Right renal pelvis (tissue), 4 donors: ENCODE results near the gene ENO1. TPM values are rescaled to one million over a fixed set of nuclear protein-coding genes. Genes with fewer than 3 reads are reported as not detected.

Source experiments
- DNase-seq, 4 donors: peaks; one replicate each; pipeline ENCODE4 v3.0.0-alpha.2; 2013; ENCODE audit warnings: low read depth in 4 of 4, low spot score in 3 of 4, missing footprints in 1 of 4
- polyA plus RNA-seq, 4 donors: library from polyadenylated mRNA; unstranded; fragments of 120-200 nt; gene quantifications; one replicate each; pipeline ENCODE4 v1.2.1, GENCODE V29; 2013; ENCODE audit not compliant: insufficient read length in 4 of 4

Gene ENO1
- polyA plus RNA-seq, 4 donors = 831 to 985 (median 881) TPM

DNA sequence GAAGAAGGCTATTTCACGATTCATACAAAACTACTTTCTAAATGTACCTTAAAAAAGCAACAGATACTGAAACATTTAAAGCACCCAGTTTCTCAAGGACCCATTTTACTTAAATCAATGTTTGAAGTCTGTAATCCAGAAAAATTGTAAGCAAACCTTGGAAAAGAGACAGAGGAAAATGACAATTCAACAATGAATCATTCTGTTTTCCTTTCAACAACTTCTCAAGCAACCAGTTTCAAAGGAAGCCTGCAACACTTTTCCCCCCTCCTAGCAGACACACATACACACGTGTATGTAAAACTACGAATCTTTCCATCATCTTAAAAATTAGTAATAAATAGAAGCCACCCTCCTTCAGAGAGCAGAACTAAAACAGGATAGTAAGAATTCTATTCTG, 62.2 kb downstream of the ENO1 start:
- no peak for DNase-seq

DNA sequence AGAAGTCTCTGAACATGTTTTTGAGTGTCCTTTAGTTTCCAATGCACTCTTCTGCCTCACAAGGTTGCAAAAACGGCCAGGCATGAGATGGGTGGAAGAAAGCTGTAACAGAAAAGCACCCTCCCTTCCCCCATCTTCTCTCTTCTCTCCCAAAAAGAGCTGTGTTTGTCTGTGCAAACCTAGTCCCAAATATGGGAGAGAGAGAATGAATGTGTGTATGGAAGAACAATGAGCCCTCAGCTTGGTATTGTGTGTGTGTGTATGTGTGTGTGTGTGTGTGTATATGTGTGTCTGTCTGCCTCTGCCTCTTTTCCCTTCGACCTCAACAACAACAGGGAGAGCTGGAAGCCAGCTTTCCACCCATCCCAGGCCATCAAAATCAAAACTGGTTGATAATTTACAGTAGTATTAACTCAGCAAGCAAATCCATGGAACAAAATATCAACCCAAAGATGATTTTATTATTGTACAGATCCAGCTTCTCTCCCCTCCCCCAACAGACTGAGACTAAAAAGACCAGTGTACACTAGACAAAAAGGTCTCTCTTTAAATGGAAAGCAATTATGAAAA, 62.8 kb downstream of the ENO1 start:
- DNase-seq = no peak

DNA sequence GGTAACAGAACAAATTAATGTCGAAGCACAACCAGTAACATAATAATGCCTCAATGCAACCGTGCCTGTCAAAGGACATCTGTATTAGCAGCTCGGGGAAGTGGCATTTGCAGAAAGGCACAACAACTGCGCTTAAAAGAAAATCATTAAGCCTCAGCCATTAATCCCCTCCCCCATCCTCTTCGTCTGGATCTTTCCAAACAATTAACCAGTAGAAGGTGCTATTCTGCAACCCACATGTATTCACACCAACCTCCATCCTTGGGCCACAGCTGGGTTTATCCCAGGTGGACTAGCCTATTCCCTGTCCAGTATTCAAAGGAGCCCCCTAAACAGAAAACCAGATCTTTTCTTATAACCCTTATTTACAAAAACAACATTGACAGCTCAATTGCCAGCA, 63.6 kb downstream of the ENO1 start:
- DNase-seq = no peak

DNA sequence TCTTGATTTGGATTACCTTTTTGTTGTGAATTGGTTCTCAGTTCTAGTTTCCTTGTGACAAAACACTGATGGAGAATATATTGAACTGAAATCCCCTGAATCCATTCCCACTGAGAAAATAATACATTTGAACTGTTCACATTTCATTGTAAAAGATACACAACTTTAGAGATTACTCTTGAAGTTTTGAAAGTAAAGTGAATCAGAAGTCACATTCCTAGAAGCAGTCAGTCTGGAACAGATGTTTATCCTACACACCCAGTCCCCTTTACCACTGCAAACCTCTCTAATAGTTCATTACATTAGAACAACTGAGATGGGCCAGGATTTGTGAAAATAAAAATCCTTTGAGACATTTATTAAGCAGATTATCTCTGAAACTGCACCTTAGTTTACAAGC, 64.5 kb downstream of the ENO1 start:
- DNase-seq = no peak

DNA sequence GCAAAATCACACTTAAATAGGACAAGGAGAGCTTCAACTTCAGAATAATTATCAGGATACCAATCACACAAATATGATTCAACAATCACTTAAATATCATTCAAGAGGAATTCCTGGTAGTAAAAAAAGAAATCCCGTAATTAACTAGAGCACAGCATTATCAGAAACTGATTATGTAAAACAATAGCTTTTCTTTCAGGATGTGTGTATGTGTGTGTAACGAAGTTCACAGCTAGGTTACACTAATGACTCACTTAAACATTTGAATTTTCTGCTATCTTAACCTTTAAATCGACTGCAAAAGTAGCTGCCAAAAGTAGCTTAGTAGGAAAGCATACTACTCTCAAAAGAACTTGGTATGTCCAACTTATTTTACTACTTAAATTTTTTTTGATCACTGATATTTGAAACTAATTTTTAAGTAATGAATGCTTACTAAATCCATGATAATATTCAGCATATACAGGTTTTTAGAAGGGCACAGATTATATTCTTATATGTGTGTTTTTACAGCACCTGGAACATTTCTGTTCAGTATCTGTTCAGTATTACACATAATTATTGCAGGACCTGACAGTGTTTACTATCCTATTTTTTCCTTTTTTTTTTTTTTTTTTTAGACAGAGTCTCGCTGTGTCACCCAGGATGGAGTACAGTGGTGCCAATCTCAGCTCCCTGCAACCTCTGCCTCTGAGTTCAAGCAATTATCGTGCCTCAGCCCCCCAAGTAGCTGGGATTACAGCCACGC, 65.3 kb downstream of the ENO1 start:
- no peak for DNase-seq

DNA sequence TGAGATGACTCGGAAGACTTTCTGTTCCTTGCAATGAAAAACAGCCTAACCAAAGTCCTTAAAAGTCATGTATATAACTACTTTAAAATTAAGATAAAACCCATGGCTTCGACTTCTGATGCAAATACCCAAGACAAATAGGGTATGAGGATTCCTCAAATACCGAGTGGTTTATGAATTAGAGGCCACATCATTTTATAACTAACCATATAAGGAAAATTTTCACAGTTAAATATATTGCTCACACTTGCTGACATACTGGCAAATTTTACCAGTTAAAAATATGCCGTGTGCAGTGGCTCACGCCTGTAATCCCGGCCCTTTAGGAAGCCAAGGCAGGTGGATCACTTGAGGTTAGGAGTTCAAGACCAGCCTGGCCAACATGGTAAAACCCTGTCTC, 66.4 kb downstream of the ENO1 start:
- no peak for DNase-seq

Other genes starting within 250 kb of the ENO1 start
- gene RERE, start 61.0 kb downstream of the ENO1 start, polyA plus RNA-seq = 100 to 1,000 TPM; 142 to 184 (median 145) TPM
- gene CA6, start 67.2 kb upstream of the ENO1 start, polyA plus RNA-seq = under 1 TPM in 1 of 4 donors, not detected in 3; 0.05 TPM
- gene SLC2A7, start 147.7 kb upstream of the ENO1 start, polyA plus RNA-seq = not detected
- 1 to 10 TPM in 1 of 4 donors, under 1 TPM in 3; 0.64 to 1.8 (median 0.82) TPM for gene SLC2A5, start 190.9 kb upstream of the ENO1 start, polyA plus RNA-seq